Nephron progenitor cell (in vitro differentiated cells): ENCODE measurements around the gene TYW1.
"Not testable (repeated sequence)": the region's sequence is repeated elsewhere in the genome, so short reads cannot be mapped to it uniquely, and the experiment has no call there.

Experiments
- DNase-seq: peaks from one replicate; pipeline ENCODE4 v3.0.0; 2021
- H3K27ac Mint-ChIP-seq: 2 replicates; pipeline ENCODE4 v1.8.0; 2021; ENCODE audit warnings: mild to moderate bottlenecking, moderate library complexity, mixed read lengths
- H3K27me3 Mint-ChIP-seq: 2 replicates; pipeline ENCODE4 v1.8.0; 2021; ENCODE audit warnings: mild to moderate bottlenecking, low read depth, mixed read lengths; ENCODE audit not compliant: poor library complexity
- H3K36me3 Mint-ChIP-seq: 2 replicates; pipeline ENCODE4 v1.8.0; 2021; ENCODE audit warnings: low read depth, mixed read lengths
- H3K4me1 Mint-ChIP-seq: 2 replicates; pipeline ENCODE4 v1.8.0; 2021; ENCODE audit warnings: mixed read lengths
- H3K4me3 Mint-ChIP-seq: 2 replicates; pipeline ENCODE4 v1.8.0; 2021; ENCODE audit warnings: mild to moderate bottlenecking, moderate library complexity, mixed read lengths
- H3K9me3 Mint-ChIP-seq: 2 replicates; pipeline ENCODE4 v1.8.0; 2021; ENCODE audit warnings: mild to moderate bottlenecking, moderate library complexity, mixed read lengths
- CTCF ChIP-seq: fragments of 200-600 bp; sonication (generic); IDR thresholded peaks from 2 replicates; pipeline ENCODE4 v1.5.0; 2021; ENCODE audit warnings: antibody characterized with exemption

Gene TYW1

GRCh38 chr7:67018940-67019339, 22.3 kb downstream of the TYW1 start:
- Mint-ChIP-seq H3K36me3 (peaks cover 58% of the 10 kb centered on the region), H3K27ac (no peak overlapping the region), H3K27me3 (no peaks in the 10 kb centered on the region), H3K9me3 (no peaks in the 10 kb centered on the region), H3K4me3 (no peak overlapping the region), H3K4me1 (peaks cover 22% of the 10 kb centered on the region)
- no peak for TF ChIP-seq CTCF
- DNase-seq = no peak

GRCh38 chr7:67019562-67020390, 23.1 kb downstream of the TYW1 start:
- no peak for TF ChIP-seq CTCF
- H3K36me3 Mint-ChIP-seq = peaks cover 57% of the 10 kb centered on the region
- no peaks in the 10 kb centered on the region for H3K9me3 Mint-ChIP-seq
- DNase-seq = no peak
- H3K4me3 Mint-ChIP-seq = no peak overlapping the region
- no peak overlapping the region for H3K27ac Mint-ChIP-seq
- no peaks in the 10 kb centered on the region for H3K27me3 Mint-ChIP-seq
- peaks cover 25% of the 10 kb centered on the region for H3K4me1 Mint-ChIP-seq

- no peak for DNase-seq
- H3K27ac Mint-ChIP-seq = peak overlapping the region; percentile 41
- no peaks in the 10 kb centered on the region for H3K27me3 Mint-ChIP-seq
- H3K4me1 Mint-ChIP-seq = peaks cover 25% of the 10 kb centered on the region
- H3K9me3 Mint-ChIP-seq = no peaks in the 10 kb centered on the region
- H3K36me3 Mint-ChIP-seq = peaks cover 57% of the 10 kb centered on the region
- no peak overlapping the region for H3K4me3 Mint-ChIP-seq
- TF ChIP-seq CTCF = no peak
These were observed 24.6 kb downstream of the TYW1 start for GRCh38 chr7:67021260-67021659.

- peak overlapping the region; percentile 80 for H3K27ac Mint-ChIP-seq
- no peaks in the 10 kb centered on the region for H3K9me3 Mint-ChIP-seq
- TF ChIP-seq CTCF = no peak
- no peak for DNase-seq
- H3K4me1 Mint-ChIP-seq = peaks cover 25% of the 10 kb centered on the region
- no peaks in the 10 kb centered on the region for H3K27me3 Mint-ChIP-seq
- H3K36me3 Mint-ChIP-seq = peaks cover 61% of the 10 kb centered on the region
- no peak overlapping the region for H3K4me3 Mint-ChIP-seq
These were observed 25.9 kb downstream of the TYW1 start for GRCh38 chr7:67022511-67022910.

GRCh38 chr7:67025459-67025858, 28.8 kb downstream of the TYW1 start:
- Mint-ChIP-seq H3K36me3 (peaks cover 58% of the 10 kb centered on the region), H3K4me1 (peaks cover 25% of the 10 kb centered on the region), H3K9me3 (peaks cover 13% of the 10 kb centered on the region)
- not testable (repeated sequence) for H3K4me3 Mint-ChIP-seq, H3K27me3 Mint-ChIP-seq, DNase-seq, H3K27ac Mint-ChIP-seq

GRCh38 chr7:67031685-67032084, 35.1 kb downstream of the TYW1 start:
- H3K9me3 Mint-ChIP-seq = peaks cover 29% of the 10 kb centered on the region
- H3K4me3 Mint-ChIP-seq, DNase-seq, H3K27ac Mint-ChIP-seq, H3K4me1 Mint-ChIP-seq, H3K27me3 Mint-ChIP-seq: not testable (repeated sequence)
- peaks cover 70% of the 10 kb centered on the region for H3K36me3 Mint-ChIP-seq

- Mint-ChIP-seq H3K27me3 (no peaks in the 10 kb centered on the region), H3K36me3 (peaks cover 59% of the 10 kb centered on the region), H3K27ac (peak overlapping the region; percentile 88), H3K4me1 (no peaks in the 10 kb centered on the region), H3K4me3 (no peak overlapping the region), H3K9me3 (peaks cover 29% of the 10 kb centered on the region)
- DNase-seq = no peak
- TF ChIP-seq CTCF = no peak
These were observed 36.6 kb downstream of the TYW1 start for GRCh38 chr7:67033251-67033650.

- not testable (repeated sequence) for H3K27ac Mint-ChIP-seq, H3K27me3 Mint-ChIP-seq, DNase-seq, H3K4me3 Mint-ChIP-seq, H3K4me1 Mint-ChIP-seq
- peaks cover 16% of the 10 kb centered on the region for H3K9me3 Mint-ChIP-seq
- peaks cover 36% of the 10 kb centered on the region for H3K36me3 Mint-ChIP-seq
These were observed 40.1 kb downstream of the TYW1 start for GRCh38 chr7:67036432-67037395.
